Esophagus muscularis mucosa (tissue), 3 donors: ENCODE measurements around the gene SLC35G6.

ENCODE experiments used
- CTCF ChIP-seq, 3 experiments: fragments of 200-600 bp in 2 of 3; fragments of 450-650 bp in 1 of 3; sonication (generic) in 2 of 3; IDR thresholded peaks; one replicate each; pipeline ENCODE4 v1.5.1; 2017 to 2019; ENCODE audit warnings: antibody characterized with exemption in 3 of 3, mild to moderate bottlenecking in 2 of 3, moderate library complexity in 1 of 3
- EP300 ChIP-seq: sonication (generic); formaldehyde crosslinking; IDR thresholded peaks from one replicate; pipeline ENCODE4 v1.6.1; 2017; ENCODE audit warnings: antibody characterized with exemption

DNA sequence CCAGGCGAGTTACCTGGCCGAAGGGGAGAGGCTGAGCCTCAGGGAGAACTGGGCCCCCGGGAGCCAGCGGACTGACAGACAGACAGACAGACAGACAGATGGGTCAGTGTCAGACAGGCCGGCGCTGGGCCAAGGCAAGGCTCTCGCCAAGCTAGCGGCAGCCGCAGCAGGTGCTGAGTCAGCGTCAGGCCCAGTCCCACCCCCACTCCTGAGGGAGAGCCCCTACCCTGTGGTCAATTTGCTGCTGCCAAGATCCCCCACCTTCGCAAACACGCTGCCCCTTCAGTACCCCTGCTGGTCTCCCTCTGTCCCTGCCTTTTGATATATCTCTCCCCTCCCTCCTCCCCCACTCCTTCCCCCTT, 40.4 kb upstream of the SLC35G6 start:
- TF ChIP-seq EP300 = no peak
- TF ChIP-seq CTCF (IDR thresholded peaks at IDR 0.05) = no peak
